K562 treated with DMSO at 1 percent for 24 hours (cell line): ENCODE data around the gene PELI1. TPM values are rescaled to one million over a fixed set of nuclear protein-coding genes. Genes with fewer than 3 reads are reported as not detected.

Source experiments
- total RNA-seq: library from RNA; unstranded; fragments of 300-600 nt; gene quantifications from 2 replicates; pipeline ENCODE4 v1.2.3, GENCODE V29; 2022; ENCODE audit warnings: low read depth; ENCODE audit not compliant: insufficient read depth

PELI1 gene, protein sequence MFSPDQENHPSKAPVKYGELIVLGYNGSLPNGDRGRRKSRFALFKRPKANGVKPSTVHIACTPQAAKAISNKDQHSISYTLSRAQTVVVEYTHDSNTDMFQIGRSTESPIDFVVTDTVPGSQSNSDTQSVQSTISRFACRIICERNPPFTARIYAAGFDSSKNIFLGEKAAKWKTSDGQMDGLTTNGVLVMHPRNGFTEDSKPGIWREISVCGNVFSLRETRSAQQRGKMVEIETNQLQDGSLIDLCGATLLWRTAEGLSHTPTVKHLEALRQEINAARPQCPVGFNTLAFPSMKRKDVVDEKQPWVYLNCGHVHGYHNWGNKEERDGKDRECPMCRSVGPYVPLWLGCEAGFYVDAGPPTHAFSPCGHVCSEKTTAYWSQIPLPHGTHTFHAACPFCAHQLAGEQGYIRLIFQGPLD
- 29.4 and 34.3 TPM in 2 replicates for total RNA-seq

DNA sequence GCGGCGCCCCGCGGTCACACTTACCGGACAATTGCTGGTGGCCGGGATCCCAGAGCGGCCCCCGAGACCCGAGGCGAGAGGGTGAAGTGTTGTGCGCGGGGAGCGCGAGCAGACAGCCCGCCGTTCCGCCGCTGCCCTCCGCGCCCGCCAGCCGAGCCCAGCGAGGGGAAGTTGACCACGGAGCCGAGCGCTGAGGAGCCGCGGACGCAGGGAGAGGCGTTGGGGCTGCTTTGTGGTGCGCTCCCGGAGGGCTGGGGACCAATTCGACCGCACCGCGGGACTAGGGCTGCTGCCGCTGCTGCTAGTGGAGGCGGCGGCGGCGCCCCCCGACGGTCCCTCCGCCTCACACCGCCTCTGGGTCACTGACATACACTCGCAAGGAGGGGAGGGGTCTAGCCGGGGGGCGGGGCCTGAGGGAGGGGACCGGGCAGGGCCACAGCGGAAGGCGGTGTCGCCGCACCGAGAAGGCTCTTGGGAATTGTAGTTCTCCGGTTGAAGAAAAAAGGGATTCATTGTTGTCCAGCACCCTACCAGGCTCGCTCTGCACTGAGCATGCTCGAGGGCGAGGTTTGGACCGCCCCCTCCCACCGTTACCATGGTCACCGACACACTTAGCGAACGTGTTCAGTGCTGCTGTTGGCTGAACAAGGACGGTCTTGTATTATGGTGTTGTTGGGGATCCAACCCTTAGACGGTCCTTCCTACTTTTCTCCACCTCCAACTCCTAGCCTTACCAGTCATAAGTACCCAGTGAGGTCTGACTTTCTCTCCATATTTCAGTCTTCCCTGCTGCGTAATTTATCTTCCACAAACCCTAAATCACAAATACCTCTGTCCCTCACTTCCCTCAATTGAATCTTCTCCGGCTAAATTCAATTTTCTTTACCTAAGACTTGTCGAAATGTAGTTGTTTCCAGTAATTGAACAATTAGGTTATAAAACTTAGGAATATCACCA is at the start of gene PELI1:
Gene PELI1 (minus strand): TSS at position 364 of the 957 bp plus-strand sequence. CDS start 36,110 bp downstream, outside the sequence.

Other genes starting within 250 kb of the PELI1 start
- gene VPS54, start 125.0 kb downstream of the PELI1 start, total RNA-seq, result 11.7 and 12.2 TPM in 2 replicates